ENCODE results near the gene WWP2.

WWP2 gene

DNA sequence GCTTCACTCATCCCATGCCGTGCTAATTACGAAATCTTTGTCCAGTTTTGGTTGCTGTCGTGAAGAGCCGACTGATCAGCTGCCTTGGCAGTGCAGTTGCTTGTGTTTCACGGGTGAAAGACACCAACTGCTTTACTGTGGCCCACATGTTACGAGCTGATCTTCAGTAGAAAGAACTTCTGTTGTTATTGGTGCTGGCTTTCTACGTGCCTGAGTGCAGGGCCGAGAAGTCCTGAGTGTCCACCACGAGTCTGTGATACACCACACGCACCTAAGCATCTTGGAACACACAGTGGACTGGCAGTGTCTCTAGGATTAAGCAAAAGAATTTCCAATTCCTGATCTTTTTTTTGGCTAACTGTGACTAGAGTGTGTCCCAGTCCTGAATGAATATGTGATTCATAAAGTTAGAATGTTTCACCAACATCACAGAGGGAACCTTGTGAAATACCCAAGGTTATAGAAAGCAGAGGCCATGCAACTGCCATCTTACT is 118.6 kb downstream of the WWP2 start:
- H3K4me3 ChIP-seq (replicated peaks; ENCODE audit: low read depth, low read length), result no peak overlapping the region
- no peak for DNase-seq (ENCODE audit: extremely low read depth, low read depth)
- TF ChIP-seq, protein P1, sequence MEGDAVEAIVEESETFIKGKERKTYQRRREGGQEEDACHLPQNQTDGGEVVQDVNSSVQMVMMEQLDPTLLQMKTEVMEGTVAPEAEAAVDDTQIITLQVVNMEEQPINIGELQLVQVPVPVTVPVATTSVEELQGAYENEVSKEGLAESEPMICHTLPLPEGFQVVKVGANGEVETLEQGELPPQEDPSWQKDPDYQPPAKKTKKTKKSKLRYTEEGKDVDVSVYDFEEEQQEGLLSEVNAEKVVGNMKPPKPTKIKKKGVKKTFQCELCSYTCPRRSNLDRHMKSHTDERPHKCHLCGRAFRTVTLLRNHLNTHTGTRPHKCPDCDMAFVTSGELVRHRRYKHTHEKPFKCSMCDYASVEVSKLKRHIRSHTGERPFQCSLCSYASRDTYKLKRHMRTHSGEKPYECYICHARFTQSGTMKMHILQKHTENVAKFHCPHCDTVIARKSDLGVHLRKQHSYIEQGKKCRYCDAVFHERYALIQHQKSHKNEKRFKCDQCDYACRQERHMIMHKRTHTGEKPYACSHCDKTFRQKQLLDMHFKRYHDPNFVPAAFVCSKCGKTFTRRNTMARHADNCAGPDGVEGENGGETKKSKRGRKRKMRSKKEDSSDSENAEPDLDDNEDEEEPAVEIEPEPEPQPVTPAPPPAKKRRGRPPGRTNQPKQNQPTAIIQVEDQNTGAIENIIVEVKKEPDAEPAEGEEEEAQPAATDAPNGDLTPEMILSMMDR (IDR thresholded peaks at IDR 0.05; ENCODE audit: low read depth, low read length, missing control alignments), result no peak

DNA sequence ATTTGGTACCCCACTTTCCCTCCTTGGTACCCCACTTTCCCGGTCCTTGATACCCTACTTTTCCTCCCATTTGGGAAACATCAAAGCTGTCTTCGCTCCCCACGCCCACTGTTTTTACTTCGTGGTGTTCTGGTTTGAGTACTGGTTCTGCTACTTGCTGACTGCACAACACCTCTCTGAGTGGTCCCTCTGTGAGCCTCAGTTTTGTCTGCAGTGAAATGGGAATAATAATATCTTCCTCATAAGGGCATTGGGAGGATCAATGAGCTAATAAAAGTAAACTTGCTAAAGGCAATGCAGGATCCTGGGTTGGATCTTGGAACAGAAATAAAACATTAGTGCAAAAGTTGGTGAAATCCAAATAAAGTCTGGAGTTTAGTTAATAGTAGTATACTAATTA is 119.0 kb downstream of the WWP2 start:
- DNase-seq (ENCODE audit: extremely low read depth, low read depth), result no peak
- TF ChIP-seq, protein P1 (IDR thresholded peaks at IDR 0.05; ENCODE audit: low read depth, low read length, missing control alignments), result no peak
- H3K4me3 ChIP-seq (replicated peaks; ENCODE audit: low read depth, low read length), result no peak overlapping the region

DNA sequence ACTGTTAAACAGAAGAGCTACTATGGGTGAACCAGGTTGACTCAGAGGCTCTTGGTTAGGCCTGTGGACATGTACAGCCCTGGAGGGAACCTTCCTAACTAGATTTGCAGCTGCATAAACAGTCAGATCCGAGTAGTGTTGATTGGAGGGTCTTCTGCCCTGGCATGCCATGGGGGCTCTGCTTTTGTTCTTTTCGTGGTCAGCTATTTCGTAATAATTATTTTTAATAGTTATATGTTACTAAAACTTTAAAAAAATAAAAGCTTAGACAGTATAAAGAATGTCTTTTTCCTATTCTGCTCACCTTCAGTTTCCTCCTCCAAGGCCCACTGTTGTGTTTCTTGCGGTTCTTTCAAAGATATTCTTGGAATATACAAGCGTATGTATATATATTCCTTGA is 121.6 kb downstream of the WWP2 start:
- no peak for DNase-seq (ENCODE audit: extremely low read depth, low read depth)
- no peak overlapping the region for H3K4me3 ChIP-seq (replicated peaks; ENCODE audit: low read depth, low read length)
- TF ChIP-seq, protein P1 (IDR thresholded peaks at IDR 0.05; ENCODE audit: low read depth, low read length, missing control alignments), result no peak

DNA sequence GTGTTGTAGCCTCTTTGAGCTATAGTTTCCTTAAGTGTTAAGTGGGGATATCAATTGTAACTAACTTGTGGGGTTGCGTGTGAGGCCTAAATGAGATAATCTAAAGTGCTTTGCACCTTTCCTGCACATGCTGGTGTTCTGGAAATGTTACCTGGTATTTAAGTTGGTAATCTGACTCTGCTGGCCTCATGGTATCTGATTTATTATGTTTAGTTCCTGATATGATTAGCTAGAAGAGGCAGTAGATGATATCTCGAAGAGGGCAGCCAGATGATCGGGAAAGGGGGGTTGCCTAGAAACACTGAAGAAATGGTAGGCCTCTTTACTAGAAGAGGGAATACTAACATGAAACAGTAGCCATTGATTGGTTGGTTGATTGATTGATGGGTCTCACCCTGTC is 123.6 kb downstream of the WWP2 start:
- TF ChIP-seq, protein P1 (IDR thresholded peaks at IDR 0.05; ENCODE audit: low read depth, low read length, missing control alignments), result no peak
- DNase-seq (ENCODE audit: extremely low read depth, low read depth), result no peak

DNA sequence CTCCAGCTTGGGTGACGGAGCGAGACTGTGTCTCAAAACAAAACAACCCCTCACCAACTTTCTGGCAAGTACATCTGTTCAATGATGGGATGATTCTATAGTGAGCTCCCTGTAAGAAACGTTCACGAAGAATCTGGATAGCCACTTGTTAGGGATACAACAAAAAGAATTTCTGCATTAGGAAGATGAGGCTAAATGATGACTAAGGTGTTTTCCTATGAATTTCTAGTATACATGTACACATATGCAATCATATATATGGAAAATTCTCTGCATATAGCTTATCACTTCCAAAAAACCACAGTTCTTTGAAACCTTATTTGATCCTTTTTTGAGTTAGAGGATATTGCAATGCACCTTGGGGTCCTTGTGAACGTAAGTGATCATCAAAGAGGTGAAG is 124.6 kb downstream of the WWP2 start:
- H3K4me3 ChIP-seq (replicated peaks; ENCODE audit: low read depth, low read length), result no peak overlapping the region
- no peak for DNase-seq (ENCODE audit: extremely low read depth, low read depth)
- TF ChIP-seq, protein P1 (IDR thresholded peaks at IDR 0.05; ENCODE audit: low read depth, low read length, missing control alignments), result no peak

More for the DNA sequence above, 123.6 kb downstream of the WWP2 start:
- no peak overlapping the region for H3K4me3 ChIP-seq (replicated peaks; ENCODE audit: low read depth, low read length)

DNA sequence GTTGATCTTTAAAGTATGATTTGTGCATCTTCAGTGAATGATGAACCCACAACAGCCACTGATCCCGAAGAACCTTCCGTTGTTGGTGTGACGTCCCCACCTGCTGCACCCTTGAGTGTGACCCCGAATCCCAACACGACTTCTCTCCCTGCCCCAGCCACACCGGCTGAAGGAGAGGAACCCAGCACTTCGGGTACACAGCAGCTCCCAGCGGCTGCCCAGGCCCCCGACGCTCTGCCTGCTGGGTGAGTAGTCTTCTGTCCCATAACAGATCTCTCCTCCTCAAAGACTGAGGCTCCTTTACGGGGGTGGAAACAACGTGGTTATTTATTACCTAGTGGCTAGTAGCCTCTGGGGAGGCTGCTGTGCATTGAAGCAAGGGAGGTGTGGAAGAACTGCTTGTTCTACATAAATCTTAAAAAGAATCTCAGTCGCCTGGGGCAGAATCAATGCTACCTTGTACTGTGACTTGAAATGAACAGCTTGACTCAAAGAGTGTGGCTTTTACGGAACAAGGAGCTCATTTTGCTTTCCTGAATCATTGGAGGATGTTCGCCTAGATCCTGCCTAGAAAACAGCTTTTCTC is 126.0 kb downstream of the WWP2 start:
- TF ChIP-seq, protein P1 (IDR thresholded peaks at IDR 0.05; ENCODE audit: low read depth, low read length, missing control alignments), result no peak
- no peak overlapping the region for H3K4me3 ChIP-seq (replicated peaks; ENCODE audit: low read depth, low read length)
- DNase-seq (ENCODE audit: extremely low read depth, low read depth), result no peak

All from HFF-Myc (cell line).